Activated CD4-positive, alpha-beta memory T cell treated with anti-CD3 and anti-CD28 coated beads, Interleukin-2, amount 10 ng/mL, durations not matched to agents 7 days and 5 days (primary cell): ENCODE data around the gene PRKCA. TPM values are rescaled to one million over a fixed set of nuclear protein-coding genes. Genes with fewer than 3 reads are reported as not detected.
"Not testable (repeated sequence)": the region's sequence is repeated elsewhere in the genome, so short reads cannot be mapped to it uniquely, and the experiment has no call there.

Experiments used
- CTCF ChIA-PET: fragments of 350-600 bp; sonication (Branson Sonifier 250); formaldehyde crosslinking; loops from one replicate; lab custom pipeline; 2021; ENCODE audit warnings: antibody characterized with exemption, inconsistent platforms; lab: Charles Lee
- POLR2A ChIA-PET: fragments of 350-600 bp; sonication (Branson Sonifier 250); formaldehyde crosslinking; loops from one replicate; lab custom pipeline; 2021; ENCODE audit warnings: antibody characterized with exemption; lab: Charles Lee
- DNase-seq: peaks from one replicate; pipeline ENCODE4 v3.0.0-alpha.2; 2020
- H3K27ac Mint-ChIP-seq: one replicate; pipeline ENCODE4 v1.8.0; 2021; ENCODE audit warnings: mild to moderate bottlenecking, mixed read lengths
- H3K27me3 Mint-ChIP-seq: one replicate; pipeline ENCODE4 v1.8.0; 2021; ENCODE audit warnings: mixed read lengths
- H3K36me3 Mint-ChIP-seq: one replicate; pipeline ENCODE4 v1.8.0; 2021; ENCODE audit warnings: low read depth, mixed read lengths
- H3K4me1 Mint-ChIP-seq: one replicate; pipeline ENCODE4 v1.8.0; 2021; ENCODE audit warnings: mixed read lengths
- H3K4me3 Mint-ChIP-seq: one replicate; pipeline ENCODE4 v1.8.0; 2021; ENCODE audit warnings: mild to moderate bottlenecking, mixed read lengths
- H3K9me3 Mint-ChIP-seq: one replicate; pipeline ENCODE4 v1.8.0; 2021; ENCODE audit warnings: mixed read lengths
- total RNA-seq, 2 experiments: library from RNA; stranded (reverse); gene quantifications; one replicate each; pipeline ENCODE4 v1.2.3, GENCODE V29; 2021

PRKCA gene
- total RNA-seq, 2 experiments from 2014 or later: 57.6 to 61.3 TPM

- ChIA-PET POLR2A (no interaction called here), CTCF (interaction anchor here (0.7 to 1.7 kb wide), 2 partner anchors 9 to 10 kb away, joined by 3 to 5 read pairs; no protein-coding TSS in a partner anchor)
- no peak overlapping the region for H3K4me3 Mint-ChIP-seq
- H3K9me3 Mint-ChIP-seq: no peaks in the 10 kb centered on the region
- peaks cover 46% of the 10 kb centered on the region for H3K4me1 Mint-ChIP-seq
- H3K27ac Mint-ChIP-seq: no peak overlapping the region
- peaks cover 50% of the 10 kb centered on the region for H3K36me3 Mint-ChIP-seq
- H3K27me3 Mint-ChIP-seq: no peaks in the 10 kb centered on the region
- DNase-seq: no peak
Observed at GRCh38 chr17:66337866-66338485, 35.6 kb downstream of the PRKCA start.

- CTCF ChIA-PET: interaction anchor here (0.8 to 1.7 kb wide), 2 partner anchors 11 to 77 kb away, joined by 3 to 5 read pairs; no protein-coding TSS in a partner anchor
- Mint-ChIP-seq H3K27ac (no peak overlapping the region), H3K9me3 (no peaks in the 10 kb centered on the region), H3K36me3 (peaks cover 55% of the 10 kb centered on the region), H3K4me1 (peaks cover 51% of the 10 kb centered on the region), H3K27me3 (no peaks in the 10 kb centered on the region), H3K4me3 (no peak overlapping the region)
- POLR2A ChIA-PET: interaction anchor here (1.0 kb wide), 1 partner anchor 39 kb away, joined by 3 read pairs; no protein-coding TSS in a partner anchor
- no peak for DNase-seq
Observed at GRCh38 chr17:66338937-66339336, 36.5 kb downstream of the PRKCA start.

GRCh38 chr17:66339561-66339960 is 37.1 kb downstream of the PRKCA start:
- Mint-ChIP-seq H3K27ac (no peak overlapping the region), H3K4me3 (no peak overlapping the region), H3K27me3 (no peaks in the 10 kb centered on the region), H3K4me1 (peaks cover 47% of the 10 kb centered on the region), H3K36me3 (peaks cover 50% of the 10 kb centered on the region), H3K9me3 (no peaks in the 10 kb centered on the region)
- CTCF ChIA-PET: interaction anchor here (0.8 kb wide), 1 partner anchor 77 kb away, joined by 3 read pairs; no protein-coding TSS in a partner anchor
- POLR2A ChIA-PET: interaction anchor here (0.8 to 1.0 kb wide), 2 partner anchors 12 to 40 kb away, joined by 3 read pairs; no protein-coding TSS in a partner anchor
- no peak for DNase-seq

GRCh38 chr17:66340720-66341119 is 38.3 kb downstream of the PRKCA start:
- no peak for DNase-seq
- H3K4me1 Mint-ChIP-seq: peaks cover 42% of the 10 kb centered on the region
- no peak overlapping the region for H3K4me3 Mint-ChIP-seq
- H3K36me3 Mint-ChIP-seq: peaks cover 46% of the 10 kb centered on the region
- no peak overlapping the region for H3K27ac Mint-ChIP-seq
- no peaks in the 10 kb centered on the region for H3K9me3 Mint-ChIP-seq
- POLR2A ChIA-PET: interaction anchor here (1.3 kb wide), 1 partner anchor 9 kb away, joined by 5 read pairs; no protein-coding TSS in a partner anchor
- CTCF ChIA-PET: no interaction called here
- no peaks in the 10 kb centered on the region for H3K27me3 Mint-ChIP-seq

- Mint-ChIP-seq H3K9me3 (no peaks in the 10 kb centered on the region), H3K27ac (no peak overlapping the region), H3K27me3 (no peaks in the 10 kb centered on the region), H3K36me3 (peaks cover 41% of the 10 kb centered on the region), H3K4me1 (peaks cover 36% of the 10 kb centered on the region), H3K4me3 (no peak overlapping the region)
- ChIA-PET POLR2A (interaction anchor here (1.3 kb wide), 1 partner anchor 10 kb away, joined by 5 read pairs; no protein-coding TSS in a partner anchor), CTCF (no interaction called here)
- no peak for DNase-seq
Observed at GRCh38 chr17:66341462-66341861, 39.0 kb downstream of the PRKCA start.

- H3K27ac Mint-ChIP-seq, POLR2A ChIA-PET, DNase-seq, H3K9me3 Mint-ChIP-seq, H3K4me3 Mint-ChIP-seq, CTCF ChIA-PET, H3K27me3 Mint-ChIP-seq: not testable (repeated sequence)
- Mint-ChIP-seq H3K36me3 (peaks cover 37% of the 10 kb centered on the region), H3K4me1 (peaks cover 34% of the 10 kb centered on the region)
Observed at GRCh38 chr17:66342263-66342662, 39.9 kb downstream of the PRKCA start.

- peaks cover 38% of the 10 kb centered on the region for H3K4me1 Mint-ChIP-seq
- H3K36me3 Mint-ChIP-seq: peaks cover 28% of the 10 kb centered on the region
- no peaks in the 10 kb centered on the region for H3K9me3 Mint-ChIP-seq
- no peak for DNase-seq
- no peaks in the 10 kb centered on the region for H3K27me3 Mint-ChIP-seq
- H3K27ac Mint-ChIP-seq: no peak overlapping the region
- H3K4me3 Mint-ChIP-seq: no peak overlapping the region
- CTCF ChIA-PET: no interaction called here
- POLR2A ChIA-PET: no interaction called here
Observed at GRCh38 chr17:66343531-66344078, 41.2 kb downstream of the PRKCA start.

- Mint-ChIP-seq H3K36me3 (peaks cover 28% of the 10 kb centered on the region), H3K4me1 (peaks cover 38% of the 10 kb centered on the region), H3K27me3 (no peaks in the 10 kb centered on the region), H3K27ac (no peak overlapping the region), H3K4me3 (no peak overlapping the region), H3K9me3 (no peaks in the 10 kb centered on the region)
- ChIA-PET POLR2A (interaction anchor here (0.7 kb wide), 1 partner anchor 13 kb away, joined by 4 read pairs; no protein-coding TSS in a partner anchor), CTCF (no interaction called here)
- no peak for DNase-seq
Observed at GRCh38 chr17:66344473-66344872, 42.1 kb downstream of the PRKCA start.

GRCh38 chr17:66345264-66345663 is 42.9 kb downstream of the PRKCA start:
- no peak overlapping the region for H3K27ac Mint-ChIP-seq
- H3K4me3 Mint-ChIP-seq: no peak overlapping the region
- DNase-seq: no peak
- no peaks in the 10 kb centered on the region for H3K27me3 Mint-ChIP-seq
- no peaks in the 10 kb centered on the region for H3K9me3 Mint-ChIP-seq
- ChIA-PET POLR2A (no interaction called here), CTCF (no interaction called here)
- H3K36me3 Mint-ChIP-seq: peaks cover 24% of the 10 kb centered on the region
- H3K4me1 Mint-ChIP-seq: peaks cover 37% of the 10 kb centered on the region

- H3K4me3 Mint-ChIP-seq, H3K27me3 Mint-ChIP-seq, DNase-seq, H3K9me3 Mint-ChIP-seq, H3K27ac Mint-ChIP-seq, CTCF ChIA-PET, POLR2A ChIA-PET: not testable (repeated sequence)
- H3K36me3 Mint-ChIP-seq: peaks cover 17% of the 10 kb centered on the region
- peaks cover 39% of the 10 kb centered on the region for H3K4me1 Mint-ChIP-seq
Observed at GRCh38 chr17:66345949-66346638, 43.7 kb downstream of the PRKCA start.

GRCh38 chr17:66347661-66348514 is 45.5 kb downstream of the PRKCA start:
- H3K27ac Mint-ChIP-seq: peak overlapping the region; percentile 49
- no peak overlapping the region for H3K4me3 Mint-ChIP-seq
- ChIA-PET POLR2A (interaction anchor here (0.7 to 2.2 kb wide), 3 partner anchors 18 to 52 kb away, joined by 3 to 5 read pairs (median 4); no protein-coding TSS in a partner anchor), CTCF (interaction anchor here (0.9 to 1.1 kb wide), 2 partner anchors 10 to 17 kb away, joined by 3 read pairs; no protein-coding TSS in a partner anchor)
- DNase-seq: no peak
- H3K4me1 Mint-ChIP-seq: peaks cover 55% of the 10 kb centered on the region
- no peaks in the 10 kb centered on the region for H3K27me3 Mint-ChIP-seq
- H3K36me3 Mint-ChIP-seq: peaks cover 9% of the 10 kb centered on the region
- no peaks in the 10 kb centered on the region for H3K9me3 Mint-ChIP-seq

- POLR2A ChIA-PET: interaction anchor here (0.7 to 2.2 kb wide), 2 partner anchors 44 to 51 kb away, joined by 3 to 5 read pairs; no protein-coding TSS in a partner anchor
- H3K36me3 Mint-ChIP-seq: peaks cover 4% of the 10 kb centered on the region
- no peaks in the 10 kb centered on the region for H3K9me3 Mint-ChIP-seq
- no peaks in the 10 kb centered on the region for H3K27me3 Mint-ChIP-seq
- no peak overlapping the region for H3K4me3 Mint-ChIP-seq
- H3K4me1 Mint-ChIP-seq: peaks cover 57% of the 10 kb centered on the region
- peak overlapping the region; percentile 49 for H3K27ac Mint-ChIP-seq
- peak; percentile 27 for DNase-seq
- CTCF ChIA-PET: interaction anchor here (1.1 kb wide), 1 partner anchor 17 kb away, joined by 3 read pairs; no protein-coding TSS in a partner anchor
Observed at GRCh38 chr17:66348584-66349165, 46.3 kb downstream of the PRKCA start.
